ENCODE measurements around the gene GNAS-AS1. TPM values are rescaled to one million over a fixed set of nuclear protein-coding genes. Genes with fewer than 3 reads are reported as not detected.

The GNAS-AS1 gene
- total RNA-seq, 4 donors from 2014 or later: 0.19 to 0.48 (median 0.34) TPM; not detected in 1

GRCh38 chr20:58838174-58838573 is 12.5 kb downstream of the GNAS-AS1 start:
- no peak overlapping the region for H3K27ac ChIP-seq
- intact Hi-C loops (cut with DNase I): no loop called here
- 70 to 88% methylated on average over 4 of the region's 4 CpGs for WGBS, 2 donors
- H3K9me3 ChIP-seq: no peaks in the 10 kb centered on the region
- no peak overlapping the region for H3K4me3 ChIP-seq
- H3K27me3 ChIP-seq: peaks cover 0 to 89% (median 2%) of the 10 kb centered on the region in 4 donors
- no peak for DNase-seq
- H3K36me3 ChIP-seq: no peaks in the 10 kb centered on the region
- TF ChIP-seq CTCF (IDR thresholded peaks at IDR 0.05) (no peak), POLR2A (IDR thresholded peaks at IDR 0.05) (no peak)
- peaks cover 0 to 18% (median 3%) of the 10 kb centered on the region in 3 donors for H3K4me1 ChIP-seq

GRCh38 chr20:58837717-58838116 is 13.0 kb downstream of the GNAS-AS1 start:
- no peak overlapping the region for H3K27ac ChIP-seq
- TF ChIP-seq CTCF (IDR thresholded peaks at IDR 0.05) (no peak), POLR2A (IDR thresholded peaks at IDR 0.05) (no peak)
- H3K4me1 ChIP-seq: peaks cover 0 to 18% (median 3%) of the 10 kb centered on the region in 3 donors
- H3K36me3 ChIP-seq: no peaks in the 10 kb centered on the region
- no peak for DNase-seq
- peaks cover 0 to 89% (median 2%) of the 10 kb centered on the region in 4 donors for H3K27me3 ChIP-seq
- no peak overlapping the region for H3K4me3 ChIP-seq
- no peaks in the 10 kb centered on the region for H3K9me3 ChIP-seq
- intact Hi-C loops (cut with DNase I): no loop called here
- WGBS, 2 donors: 86 to 89% methylated on average over 1 of the region's 1 CpG

GRCh38 chr20:58836616-58837204 is 14.0 kb downstream of the GNAS-AS1 start:
- H3K36me3 ChIP-seq: no peaks in the 10 kb centered on the region
- 71 to 85% methylated on average over 10 of the region's 10 CpGs for WGBS, 2 donors
- no peaks in the 10 kb centered on the region for H3K9me3 ChIP-seq
- no peak overlapping the region for H3K4me3 ChIP-seq
- no peak for DNase-seq
- no peak overlapping the region for H3K27ac ChIP-seq
- peaks cover 0 to 80% (median 1%) of the 10 kb centered on the region in 4 donors for H3K27me3 ChIP-seq
- intact Hi-C loops (cut with DNase I): no loop called here
- TF ChIP-seq CTCF (IDR thresholded peaks at IDR 0.05): no peak
- no peak for TF ChIP-seq POLR2A (IDR thresholded peaks at IDR 0.05)
- H3K4me1 ChIP-seq: peaks cover 0 to 18% (median 3%) of the 10 kb centered on the region in 3 donors

- Histone ChIP-seq H3K9me3 (no peaks in the 10 kb centered on the region), H3K4me1 (peaks cover 0 to 12% (median 3%) of the 10 kb centered on the region in 3 donors), H3K36me3 (no peaks in the 10 kb centered on the region), H3K27me3 (peaks cover 0 to 65% (median 0%) of the 10 kb centered on the region in 4 donors), H3K27ac (no peak overlapping the region), H3K4me3 (no peak overlapping the region)
- intact Hi-C loops (cut with DNase I): no loop called here
- TF ChIP-seq CTCF (IDR thresholded peaks at IDR 0.05): no peak
- no peak for TF ChIP-seq POLR2A (IDR thresholded peaks at IDR 0.05)
- no peak for DNase-seq
- 63 to 72% methylated on average over 2 of the region's 2 CpGs for WGBS, 2 donors
These were observed 15.5 kb downstream of the GNAS-AS1 start for GRCh38 chr20:58835231-58835630.

- intact Hi-C loops (cut with DNase I): no loop called here
- Histone ChIP-seq H3K4me1 (peaks cover 0 to 9% (median 7%) of the 10 kb centered on the region in 3 donors), H3K27me3 (peaks cover 0 to 52% (median 0%) of the 10 kb centered on the region in 4 donors), H3K9me3 (no peaks in the 10 kb centered on the region), H3K27ac (no peak overlapping the region), H3K4me3 (no peak overlapping the region), H3K36me3 (no peaks in the 10 kb centered on the region)
- no peak for TF ChIP-seq POLR2A (IDR thresholded peaks at IDR 0.05)
- TF ChIP-seq CTCF (IDR thresholded peaks at IDR 0.05): no peak
- WGBS, 2 donors: 93 to 98% methylated on average over 7 to 10 of the region's 10 CpGs
- DNase-seq: no peak
These were observed 16.8 kb downstream of the GNAS-AS1 start for GRCh38 chr20:58833921-58834320.

Data from esophagus squamous epithelium (tissue), 5 donors.